Gastroesophageal sphincter (tissue), 3 donors: ENCODE results near the gene MRAP2.

Experiments used
- EP300 ChIP-seq: sonication (generic); formaldehyde crosslinking; IDR thresholded peaks from one replicate; pipeline ENCODE4 v1.6.1; 2017; ENCODE audit warnings: antibody characterized with exemption, mild to moderate bottlenecking
- POLR2A ChIP-seq, 2 donors: fragments of 450-650 bp; IDR thresholded peaks; one replicate each; pipeline ENCODE4 v1.6.1; 2017; ENCODE audit warnings: antibody characterized with exemption in 2 of 2, mild to moderate bottlenecking in 2 of 2, moderate library complexity in 1 of 2
- TF ChIP-seq, protein P1 (sequence below), 4 experiments: fragments of 200-600 bp in 2 of 4; fragments of 450-650 bp in 2 of 4; sonication (generic) in 1 of 4; IDR thresholded peaks; one replicate each; pipeline ENCODE4 v1.5.1; 2017 to 2019; ENCODE audit warnings: antibody characterized with exemption in 4 of 4, mild to moderate bottlenecking in 2 of 4, moderate library complexity in 2 of 4

DNA sequence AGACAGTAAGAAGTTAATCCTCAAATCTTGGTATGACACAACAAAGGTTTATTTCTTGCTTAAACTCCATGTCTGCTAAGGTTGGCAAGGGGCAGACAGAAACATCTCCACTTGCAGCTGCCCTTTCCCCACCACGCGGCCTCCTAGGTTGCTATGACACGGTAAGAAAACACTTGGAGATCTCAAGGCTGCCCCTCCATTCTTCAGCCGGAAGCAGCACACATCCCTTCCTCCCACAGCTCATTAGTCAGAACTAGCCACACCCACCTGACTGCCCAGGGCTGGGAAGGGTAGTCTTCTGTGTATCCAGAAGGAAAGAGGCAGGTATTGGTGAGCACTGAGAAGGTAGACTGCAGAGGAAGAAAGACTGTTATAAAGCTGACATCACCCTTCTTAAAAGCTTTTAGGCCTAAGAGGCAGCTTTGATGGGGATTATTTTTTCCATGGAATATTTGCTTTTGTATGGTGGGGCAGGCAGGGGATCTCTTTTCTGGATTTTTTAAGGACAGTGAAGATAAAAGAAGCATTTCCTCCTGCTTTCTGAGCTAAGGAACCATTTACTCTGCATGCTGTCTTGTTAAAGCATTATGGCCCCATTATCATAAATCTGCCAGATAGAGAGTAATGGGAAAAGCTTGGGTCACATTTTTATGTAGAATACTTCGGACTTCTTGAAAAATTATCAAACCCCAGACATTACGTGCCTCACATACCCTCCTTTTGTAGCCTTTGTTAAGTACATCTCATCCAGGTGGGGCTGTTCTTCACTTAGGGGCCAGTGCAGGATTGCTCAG is 41.6 kb downstream of the MRAP2 start:
- TF ChIP-seq POLR2A (IDR thresholded peaks at IDR 0.05) (no peak), EP300 (no peak)
- TF ChIP-seq, protein P1, sequence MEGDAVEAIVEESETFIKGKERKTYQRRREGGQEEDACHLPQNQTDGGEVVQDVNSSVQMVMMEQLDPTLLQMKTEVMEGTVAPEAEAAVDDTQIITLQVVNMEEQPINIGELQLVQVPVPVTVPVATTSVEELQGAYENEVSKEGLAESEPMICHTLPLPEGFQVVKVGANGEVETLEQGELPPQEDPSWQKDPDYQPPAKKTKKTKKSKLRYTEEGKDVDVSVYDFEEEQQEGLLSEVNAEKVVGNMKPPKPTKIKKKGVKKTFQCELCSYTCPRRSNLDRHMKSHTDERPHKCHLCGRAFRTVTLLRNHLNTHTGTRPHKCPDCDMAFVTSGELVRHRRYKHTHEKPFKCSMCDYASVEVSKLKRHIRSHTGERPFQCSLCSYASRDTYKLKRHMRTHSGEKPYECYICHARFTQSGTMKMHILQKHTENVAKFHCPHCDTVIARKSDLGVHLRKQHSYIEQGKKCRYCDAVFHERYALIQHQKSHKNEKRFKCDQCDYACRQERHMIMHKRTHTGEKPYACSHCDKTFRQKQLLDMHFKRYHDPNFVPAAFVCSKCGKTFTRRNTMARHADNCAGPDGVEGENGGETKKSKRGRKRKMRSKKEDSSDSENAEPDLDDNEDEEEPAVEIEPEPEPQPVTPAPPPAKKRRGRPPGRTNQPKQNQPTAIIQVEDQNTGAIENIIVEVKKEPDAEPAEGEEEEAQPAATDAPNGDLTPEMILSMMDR (IDR thresholded peaks at IDR 0.05), result no peak
